Stimulated activated CD4-positive, alpha-beta T cell treated with anti-CD3 and anti-CD28 coated beads, Interleukin-15, amount 100 ng/mL, for 1 hour (primary cell): Measurements from ENCODE around the gene CACNA2D4.
A peak's percentile ranks its signal among the peaks of the same experiment; 100 is the strongest.

Source experiments
- DNase-seq, 2 donors: peaks; one replicate each; pipeline ENCODE4 v3.0.0-alpha.2; 2020; ENCODE audit warnings: low read depth in 1 of 2, low spot score in 1 of 2

The CACNA2D4 gene

DNA sequence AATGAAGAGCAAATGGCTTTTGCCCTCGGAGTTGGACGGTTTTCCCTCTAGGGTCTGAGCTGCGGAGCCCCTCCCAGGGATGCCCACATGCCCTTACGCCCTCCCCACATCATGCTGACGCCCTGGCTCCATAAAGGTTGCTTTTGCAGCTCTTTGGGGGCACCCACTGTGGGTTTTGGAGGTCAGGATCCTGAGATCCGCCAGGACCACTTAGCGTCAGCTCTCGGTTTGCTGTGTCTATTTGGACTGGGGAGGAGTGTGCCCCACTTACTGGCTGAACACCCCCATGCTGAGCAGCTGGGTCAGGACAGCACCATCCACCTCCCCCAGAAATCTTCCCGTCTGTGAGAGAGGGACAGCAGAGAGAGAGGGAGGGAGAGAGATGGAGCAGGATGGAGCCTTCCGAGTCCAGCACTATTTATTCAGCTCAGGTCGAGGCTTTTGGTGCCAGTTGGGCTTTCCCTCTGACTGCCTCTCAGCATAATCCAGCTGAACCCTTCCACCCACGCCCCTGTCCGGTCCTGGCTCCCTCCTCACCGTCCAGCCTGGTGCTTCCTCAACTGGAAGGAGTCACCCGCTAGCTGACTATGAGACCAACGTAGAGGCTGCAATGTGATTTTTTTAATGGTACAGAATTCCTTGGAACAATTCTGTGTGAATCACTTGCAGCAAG is 117.0 kb downstream of the CACNA2D4 start:
- no peak for DNase-seq

DNA sequence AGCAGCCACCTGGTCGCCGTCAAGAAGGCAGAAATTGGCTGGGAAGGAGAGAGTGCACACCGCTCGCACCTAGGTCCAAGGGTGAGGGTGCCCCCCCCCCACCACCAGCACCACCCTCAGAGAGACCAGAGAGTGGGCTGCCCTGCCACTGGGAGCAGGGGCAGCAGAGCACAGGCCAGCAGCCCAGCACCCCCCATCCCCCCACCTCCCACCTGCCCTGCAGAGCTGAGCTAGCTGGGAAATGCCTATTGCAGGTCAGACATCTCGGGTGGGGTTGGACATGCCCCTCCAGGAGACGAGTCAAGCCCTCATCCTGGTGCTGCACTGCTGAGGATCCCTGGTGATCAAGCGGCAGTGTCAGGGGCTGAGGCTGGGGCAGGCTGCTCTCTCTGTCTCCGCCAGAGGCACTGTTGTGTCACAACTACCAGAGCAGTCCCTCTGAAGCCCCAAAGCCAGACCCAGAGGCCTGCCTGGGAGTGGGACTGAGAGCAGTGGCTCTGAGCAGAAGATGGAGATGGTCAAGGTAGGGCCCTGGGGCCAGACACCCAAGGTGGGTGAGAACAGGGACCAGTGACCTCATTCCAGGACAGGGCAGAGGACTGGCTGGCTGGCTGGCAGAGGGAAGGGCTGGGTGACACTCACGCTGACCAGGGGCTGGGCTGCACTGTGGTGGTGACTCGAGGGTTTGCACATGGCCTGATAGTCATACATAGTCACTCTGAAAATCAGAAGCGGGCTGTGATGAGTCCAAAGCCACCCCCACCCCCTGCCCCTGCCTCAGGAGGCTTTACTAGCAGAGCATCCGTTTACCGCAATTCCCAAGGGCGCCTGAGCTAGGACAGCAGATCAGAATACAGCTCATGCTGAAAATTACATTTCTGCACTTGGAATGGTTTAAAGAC is 117.8 kb downstream of the CACNA2D4 start:
- no peak for DNase-seq

DNA sequence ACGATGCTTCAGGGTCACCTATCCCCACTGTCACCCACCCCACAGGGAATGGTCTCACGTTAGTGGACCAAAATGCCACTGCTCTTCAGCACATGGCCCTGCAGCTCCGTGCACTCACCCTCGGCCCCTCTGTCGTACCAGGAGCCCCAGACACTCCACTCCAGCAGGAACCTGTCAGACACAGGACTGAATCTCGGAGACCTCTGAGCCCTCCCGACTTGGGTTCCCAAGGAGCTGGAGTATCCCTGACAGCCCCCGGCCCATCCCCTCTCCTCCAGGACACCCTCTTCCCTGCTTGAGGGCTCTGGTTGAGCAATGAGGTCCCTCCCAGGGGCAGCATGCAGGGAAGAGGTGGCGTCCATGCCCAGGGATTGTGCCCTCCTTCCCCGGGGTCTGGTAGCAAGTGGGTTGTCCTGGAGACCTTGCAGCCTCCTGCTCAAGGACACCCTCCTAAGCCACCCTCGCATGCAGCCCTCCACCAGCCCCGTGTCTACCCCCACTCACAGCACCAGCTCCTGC is 118.5 kb downstream of the CACNA2D4 start:
- no peak for DNase-seq

DNA sequence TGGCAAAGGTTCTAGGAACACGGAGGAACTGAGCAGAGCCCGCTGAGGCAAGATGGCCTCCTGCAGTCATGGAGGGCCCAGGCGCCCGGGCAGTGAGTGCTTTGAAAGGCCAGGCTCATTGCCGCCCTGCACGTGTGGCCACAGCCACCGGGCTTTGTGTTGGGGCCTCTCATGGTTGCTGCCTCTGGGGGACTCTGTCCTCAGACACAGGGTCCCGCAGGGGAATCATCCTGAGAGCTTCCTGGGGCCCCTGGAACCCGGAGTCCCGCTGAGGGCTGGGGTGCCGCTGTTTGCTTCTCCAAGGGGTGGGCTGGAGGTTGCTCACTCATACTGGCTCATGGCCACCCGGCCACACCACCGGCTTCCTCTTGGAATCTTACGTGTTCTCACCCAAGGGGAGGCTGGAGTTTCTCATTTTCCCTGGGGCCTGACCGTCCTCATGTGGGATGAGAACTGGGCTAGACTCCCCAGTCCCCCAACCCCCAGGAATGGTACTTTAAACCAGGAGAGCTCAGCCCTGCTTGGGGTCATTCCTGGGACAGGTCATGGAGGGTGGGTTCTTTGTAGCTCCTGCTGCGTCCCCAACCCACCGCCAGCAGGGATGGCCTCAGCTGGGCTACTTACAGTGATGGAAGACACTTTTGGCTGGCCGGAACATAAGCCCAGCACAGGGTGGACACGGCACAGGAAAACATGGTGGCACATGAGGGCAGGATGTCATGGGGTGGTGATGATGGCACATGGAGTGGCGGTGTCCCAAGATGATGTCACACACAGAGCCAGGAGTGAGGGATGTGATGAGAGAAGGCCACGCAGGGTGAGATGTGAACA is 119.2 kb downstream of the CACNA2D4 start:
- no peak for DNase-seq

DNA sequence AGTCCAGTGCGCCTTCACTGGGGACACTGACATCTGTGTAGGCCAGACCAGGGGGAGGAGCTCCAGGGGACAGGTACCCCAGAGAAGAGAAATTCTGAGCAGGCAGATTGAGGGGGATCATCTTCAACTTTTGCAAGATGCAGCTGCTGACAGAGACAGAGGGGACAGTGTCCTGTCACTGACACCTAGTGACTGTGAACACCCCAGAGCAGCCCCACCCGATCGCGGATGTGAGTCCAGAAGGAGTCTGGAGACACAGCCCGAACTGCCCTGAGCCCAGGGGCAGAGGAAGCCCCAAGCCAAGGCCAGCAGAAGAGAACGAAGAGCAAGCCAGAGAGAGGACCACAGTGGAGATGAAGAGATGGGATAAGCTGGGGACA is 119.8 kb downstream of the CACNA2D4 start:
- no peak for DNase-seq

DNA sequence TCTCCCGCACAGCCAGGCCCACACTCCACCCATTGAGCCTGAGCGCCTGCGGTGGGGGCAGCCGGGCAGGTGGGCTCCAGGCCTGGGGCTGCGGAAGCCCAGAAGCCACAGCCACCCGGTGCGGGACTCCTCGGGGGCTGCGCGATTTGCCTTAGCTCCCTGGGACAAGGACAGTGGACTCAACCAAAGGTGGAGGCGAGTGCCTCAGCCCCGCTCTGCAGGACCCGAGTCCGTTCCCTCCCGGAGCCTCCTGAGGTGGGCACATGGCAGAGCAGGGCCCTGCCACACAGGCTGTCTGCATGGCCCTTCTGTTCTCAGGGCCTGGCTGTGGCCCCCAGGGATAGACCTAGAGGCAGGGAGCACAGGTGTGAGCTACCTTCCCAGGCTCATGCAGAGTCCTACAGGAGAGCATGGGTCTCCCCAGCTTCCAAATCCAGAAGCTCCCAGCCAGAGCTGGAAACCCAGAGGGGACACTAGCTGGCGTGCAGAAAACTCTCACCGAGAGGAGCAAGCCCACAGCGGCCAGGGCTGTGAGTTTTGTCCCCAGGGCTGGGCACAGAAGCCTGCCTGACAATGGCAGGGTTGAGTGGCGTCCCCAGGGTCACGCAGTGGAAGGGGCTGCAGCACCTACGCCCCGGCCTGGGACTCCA is 120.3 kb downstream of the CACNA2D4 start:
- DNase-seq: no peak

DNA sequence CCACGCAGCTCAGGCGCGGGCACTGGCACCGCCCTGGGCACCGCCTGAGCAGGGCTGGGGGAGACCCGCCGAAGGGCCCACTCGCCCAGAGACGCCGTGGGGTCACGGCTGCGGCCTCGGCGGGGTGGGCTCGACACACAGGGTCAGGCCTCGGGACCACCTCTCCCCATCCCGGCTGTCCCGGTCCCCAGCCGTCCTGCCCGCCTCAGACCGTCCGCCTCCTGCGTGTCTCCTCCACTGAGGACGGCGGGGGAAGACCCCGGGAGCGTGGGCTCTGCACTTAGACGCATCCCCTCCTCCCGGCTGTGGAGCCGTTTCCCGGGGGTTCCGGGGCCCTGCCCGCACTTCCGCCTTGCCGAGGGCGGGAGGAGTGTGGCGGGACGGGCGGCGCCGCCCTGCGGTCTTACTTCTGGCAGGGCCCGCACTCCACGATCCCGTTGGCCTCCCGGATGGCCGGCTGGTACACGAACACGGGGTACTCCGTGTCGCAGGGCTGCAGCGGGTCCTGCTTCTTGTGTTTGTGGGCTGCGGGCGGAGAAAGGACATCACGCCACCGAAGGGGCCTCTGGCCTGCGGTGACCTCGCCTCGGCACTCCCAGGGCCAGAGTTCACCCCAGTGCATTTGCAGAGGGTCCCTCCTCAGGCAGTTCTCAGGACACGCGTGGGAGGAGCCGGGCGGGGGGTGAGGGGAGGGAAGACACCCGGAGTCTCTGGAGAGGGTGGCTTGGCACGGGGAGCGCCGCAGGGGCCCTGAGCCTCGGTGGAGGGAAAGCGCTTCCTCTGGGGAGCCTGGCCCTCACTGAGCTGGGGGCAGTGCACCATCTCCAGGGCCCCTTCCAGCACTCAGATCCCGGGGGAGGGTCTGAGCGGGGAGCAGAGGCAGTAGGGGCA is 121.2 kb downstream of the CACNA2D4 start:
- DNase-seq: peak in 1 of 2 donors; percentile 45

DNA sequence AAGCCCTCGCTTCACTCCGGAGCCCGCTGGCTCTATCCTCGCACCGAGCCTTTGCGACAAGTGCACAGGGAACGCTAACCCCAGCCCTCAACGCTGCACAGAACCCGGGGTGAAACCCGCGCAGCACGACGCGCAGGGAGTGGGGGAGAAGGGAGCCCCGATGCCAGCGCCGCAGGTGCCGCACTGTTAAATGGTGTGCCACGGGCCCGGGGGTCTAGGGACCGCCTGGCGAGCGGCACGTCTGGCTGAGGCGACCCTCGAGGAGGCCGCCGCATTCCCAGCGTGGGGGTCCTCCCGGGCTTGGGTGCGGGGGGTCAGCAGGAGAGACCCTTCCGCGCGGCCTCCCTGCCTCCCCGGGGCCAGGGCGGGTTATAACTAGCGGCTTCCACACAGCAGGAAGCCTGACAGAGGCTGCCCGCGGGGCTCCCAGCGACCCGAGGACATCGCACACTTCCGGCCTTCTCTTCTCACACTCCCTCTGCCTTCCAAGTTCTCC is 121.9 kb downstream of the CACNA2D4 start:
- no peak for DNase-seq

DNA sequence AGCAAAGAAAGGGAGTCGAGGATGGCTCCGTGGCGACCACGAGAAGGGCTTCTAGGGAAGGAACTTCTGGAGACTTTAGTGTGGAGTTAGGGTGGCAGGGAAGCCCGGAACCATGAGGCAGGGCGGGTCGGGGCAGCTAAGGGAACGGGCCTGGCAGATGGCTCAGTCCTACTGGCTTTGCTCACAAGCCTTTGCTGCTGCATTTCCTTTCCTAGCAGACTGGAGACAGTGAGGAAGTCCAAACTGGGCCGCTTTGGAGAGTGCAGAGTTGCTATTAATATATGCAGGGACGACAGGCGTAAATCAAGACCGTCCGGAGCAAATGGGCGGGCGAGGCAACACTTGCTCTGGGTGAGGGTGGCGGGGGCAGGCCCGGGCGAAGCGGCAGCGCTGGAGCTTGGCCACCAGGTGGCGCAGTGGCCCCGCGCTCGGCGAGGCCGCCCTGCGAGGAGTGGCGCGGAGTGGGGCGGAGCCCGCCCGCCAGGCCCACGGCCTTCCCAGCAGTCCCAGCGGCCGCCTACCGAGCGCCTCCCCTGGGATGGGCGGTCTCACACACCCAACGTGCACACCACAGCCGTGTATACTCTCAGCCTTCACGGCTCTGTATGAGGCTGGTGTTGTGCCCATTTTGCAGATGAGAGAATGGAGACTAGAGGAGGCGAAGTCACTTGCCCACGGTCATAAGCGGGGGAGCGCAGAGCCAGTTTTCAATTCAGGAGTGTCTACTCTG is 122.5 kb downstream of the CACNA2D4 start:
- peak; percentile 91 to 92 for DNase-seq

DNA sequence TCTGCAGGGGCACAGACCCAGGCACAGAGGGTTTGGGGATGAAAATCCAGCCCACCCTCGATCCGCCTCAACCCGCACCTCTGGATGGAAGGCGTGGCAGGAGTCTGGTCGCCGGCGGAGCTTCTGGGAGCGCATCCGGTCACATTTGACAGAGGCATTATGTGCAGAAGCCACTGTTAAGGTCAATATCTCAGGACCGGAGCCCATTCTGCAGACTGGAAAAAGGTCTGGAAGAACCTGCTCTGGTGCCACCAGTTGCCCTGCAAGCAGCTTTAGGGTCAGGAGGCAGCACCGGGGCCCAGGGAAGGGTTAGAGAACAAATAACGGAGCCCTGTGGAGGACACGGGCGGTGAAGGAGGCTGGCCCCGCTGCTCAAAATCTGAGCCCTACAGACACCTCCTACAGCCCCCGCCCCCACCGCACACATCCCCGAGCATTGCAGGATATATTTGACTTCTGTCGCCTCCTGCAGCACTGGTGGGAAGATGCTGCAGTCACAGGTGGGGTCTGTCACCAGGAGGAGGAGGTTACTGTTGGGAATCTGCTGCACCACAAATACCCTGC is 123.1 kb downstream of the CACNA2D4 start:
- no peak for DNase-seq

DNA sequence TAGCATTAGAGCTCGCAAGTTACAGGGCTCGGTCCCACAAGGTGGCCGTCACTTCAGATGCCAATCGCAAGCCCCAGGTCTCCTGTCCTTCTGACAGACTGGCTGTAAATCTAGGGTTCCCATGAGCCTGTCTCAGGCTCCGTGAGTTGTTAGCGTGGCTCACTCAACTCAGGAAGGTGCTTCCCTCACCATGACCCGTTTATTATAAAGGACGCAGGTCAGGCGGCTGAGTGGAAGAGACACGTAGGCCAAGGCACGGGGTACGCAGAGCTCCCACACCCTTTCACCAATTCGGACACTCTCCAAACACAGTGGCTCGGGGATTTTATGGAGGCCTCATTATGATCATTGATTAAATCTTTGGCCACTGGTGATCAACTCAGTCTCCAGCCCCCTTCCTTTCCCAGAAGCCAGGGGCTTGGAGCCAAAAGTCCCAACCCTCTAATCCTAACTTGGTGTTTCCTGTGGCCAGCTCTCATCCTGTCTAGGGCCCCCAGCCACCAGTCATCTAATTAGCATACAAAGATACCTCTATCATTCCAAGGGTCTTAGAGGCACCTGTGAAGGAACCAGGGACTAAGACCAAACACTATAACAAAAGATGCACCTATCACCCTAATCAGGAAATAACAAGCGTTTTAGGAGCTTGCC is 123.9 kb downstream of the CACNA2D4 start:
- no peak for DNase-seq

DNA sequence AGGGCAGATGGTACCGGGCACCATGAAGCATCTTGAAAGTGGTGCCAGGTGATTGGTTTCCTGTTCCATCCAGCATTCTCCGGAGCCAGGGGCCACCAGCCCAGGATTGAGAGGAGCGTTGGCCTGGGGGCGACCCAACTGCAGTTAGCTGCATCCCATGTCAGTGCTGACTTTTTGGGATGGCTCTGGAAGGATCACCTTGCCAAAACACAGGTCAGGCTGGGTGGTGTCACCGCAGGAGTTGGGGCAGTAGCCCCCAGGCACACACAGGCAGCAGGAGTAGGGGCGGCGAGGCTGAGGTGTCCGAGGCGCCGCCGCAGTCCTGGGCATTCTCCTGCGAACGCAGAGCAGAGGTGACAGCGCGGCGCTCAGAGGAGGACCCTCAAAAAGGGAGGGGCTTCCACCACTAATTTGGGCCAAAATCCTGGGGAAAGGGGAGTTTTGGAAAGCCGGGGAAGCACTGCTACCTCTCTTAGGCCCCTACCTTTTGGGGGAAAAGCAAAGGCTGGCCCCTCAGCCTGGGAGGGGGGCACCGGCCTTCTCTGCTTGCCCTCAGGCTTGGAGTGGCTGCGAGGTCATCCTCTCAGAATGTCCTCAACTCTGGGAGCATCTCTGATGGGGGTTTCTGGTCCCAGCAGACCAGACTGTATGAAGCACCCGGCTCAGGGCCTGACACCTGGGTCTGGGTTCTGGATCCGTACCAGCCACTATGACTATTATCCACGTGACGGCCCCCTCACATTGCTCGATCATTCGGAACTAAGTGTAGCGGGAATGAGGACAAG is 124.8 kb downstream of the CACNA2D4 start:
- no peak for DNase-seq

DNA sequence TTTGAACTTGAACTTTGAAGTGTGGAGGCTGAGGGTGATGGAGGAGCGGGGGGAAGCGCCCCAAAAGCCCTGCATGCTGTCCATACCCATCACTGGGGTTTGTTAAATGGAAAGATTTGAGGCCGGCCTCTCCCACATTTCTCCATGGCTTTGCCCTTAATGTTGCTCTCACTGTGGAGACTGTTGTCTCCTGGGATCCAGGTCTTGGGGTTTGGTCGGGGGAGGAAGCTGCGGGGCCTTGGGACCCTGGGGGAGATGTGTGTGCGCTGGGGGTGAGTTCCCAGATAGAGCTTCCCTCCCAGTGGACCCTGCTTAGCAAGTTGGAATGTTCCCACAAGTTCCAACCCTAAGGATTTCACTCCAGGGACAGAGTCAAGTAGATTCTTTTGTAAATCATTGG is 126.0 kb downstream of the CACNA2D4 start:
- DNase-seq: no peak

DNA sequence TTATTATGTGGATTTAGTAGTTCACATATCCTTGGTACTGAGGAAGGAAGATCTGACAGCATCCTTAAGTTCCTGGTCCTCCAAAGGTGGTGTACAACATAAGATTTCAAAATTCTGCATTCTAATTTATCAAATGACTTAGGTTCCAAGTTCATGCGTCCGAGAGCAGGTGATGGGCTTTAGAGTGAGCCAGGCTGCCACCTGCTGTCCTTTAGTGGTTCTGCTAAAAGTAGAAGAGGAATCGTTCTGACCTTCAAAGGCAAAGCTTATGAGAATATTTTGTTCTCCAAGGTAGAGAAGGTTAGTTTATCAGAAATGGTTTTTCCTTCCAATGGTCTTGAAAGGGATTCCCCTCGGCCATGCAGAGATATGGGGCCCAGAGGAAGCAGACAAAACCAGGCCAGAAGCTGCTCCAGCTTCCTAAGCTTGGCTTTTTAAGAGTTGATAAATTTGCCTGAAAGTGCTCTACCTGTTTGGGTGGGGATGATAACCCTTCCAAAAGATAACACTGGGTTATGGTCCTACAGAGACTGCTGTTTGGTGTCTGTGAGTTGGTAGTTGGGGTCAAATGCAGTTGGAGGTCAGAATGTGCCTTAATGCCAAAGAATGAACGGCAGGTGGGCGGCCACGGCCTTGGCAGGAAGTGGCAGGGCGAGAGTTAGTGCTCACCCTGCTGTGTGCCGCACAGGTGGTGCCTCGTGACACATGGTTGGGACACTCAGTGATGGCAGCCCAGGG is 127.2 kb downstream of the CACNA2D4 start:
- DNase-seq: peak; percentile 31 to 34

DNA sequence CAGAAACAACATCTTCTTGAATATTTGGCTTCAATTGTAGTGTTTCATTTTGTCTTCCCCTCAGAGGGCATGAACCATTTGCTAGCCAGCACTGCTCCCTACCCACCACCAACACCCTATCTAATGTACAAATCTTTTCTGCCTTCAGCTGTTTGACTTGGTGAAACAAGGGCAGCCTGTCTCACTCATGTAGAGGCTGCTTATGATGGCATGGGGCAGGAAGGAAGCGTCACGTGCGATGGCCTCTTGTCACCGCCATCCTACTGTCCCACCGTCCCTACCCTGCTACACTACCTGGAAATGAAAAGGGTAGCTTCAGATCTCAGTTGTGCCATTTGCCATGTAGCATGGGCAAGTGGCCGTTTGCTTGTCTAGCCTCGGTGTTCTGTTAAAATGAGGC is 128.0 kb downstream of the CACNA2D4 start:
- no peak for DNase-seq

DNA sequence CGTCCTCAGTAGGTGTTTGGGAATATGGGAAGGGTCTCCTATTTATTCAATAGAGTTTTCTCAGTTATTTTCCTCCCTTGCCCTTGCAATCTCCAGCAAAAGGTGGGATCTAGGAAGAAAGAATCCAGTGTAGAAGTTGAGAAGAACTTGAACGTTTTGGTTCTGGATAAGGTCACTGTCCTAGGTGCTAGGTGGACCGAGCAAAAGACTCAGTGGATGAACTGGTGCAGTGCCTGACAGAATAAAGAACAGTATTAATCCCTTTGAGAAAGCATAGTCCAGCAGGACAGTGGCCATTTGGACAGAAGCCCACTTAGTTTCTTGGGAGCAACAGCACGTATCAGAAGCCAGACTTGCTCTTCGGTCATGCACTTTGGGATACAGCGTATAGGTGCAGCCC is 130.7 kb downstream of the CACNA2D4 start:
- no peak for DNase-seq

DNA sequence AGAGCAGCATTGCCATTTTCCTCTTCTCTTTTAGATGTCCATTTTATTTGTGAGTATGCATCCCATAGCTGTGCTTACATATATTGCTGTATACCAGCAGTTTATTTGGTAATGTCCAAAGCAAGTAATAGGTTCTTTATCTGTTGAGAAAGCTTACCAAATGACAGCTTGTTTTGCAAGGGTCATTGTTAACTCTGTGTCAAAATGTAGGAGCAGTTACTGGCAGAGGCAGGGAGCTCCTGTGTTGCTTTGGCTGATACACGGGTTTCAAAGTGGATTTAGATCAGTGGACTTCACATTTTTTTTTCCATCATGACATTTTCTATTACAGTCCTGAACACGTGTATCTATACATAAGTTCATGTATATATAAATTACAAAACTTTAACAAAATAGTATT is 136.2 kb downstream of the CACNA2D4 start:
- DNase-seq: no peak
